Measurements from ENCODE around the gene NAALADL2.

DNA sequence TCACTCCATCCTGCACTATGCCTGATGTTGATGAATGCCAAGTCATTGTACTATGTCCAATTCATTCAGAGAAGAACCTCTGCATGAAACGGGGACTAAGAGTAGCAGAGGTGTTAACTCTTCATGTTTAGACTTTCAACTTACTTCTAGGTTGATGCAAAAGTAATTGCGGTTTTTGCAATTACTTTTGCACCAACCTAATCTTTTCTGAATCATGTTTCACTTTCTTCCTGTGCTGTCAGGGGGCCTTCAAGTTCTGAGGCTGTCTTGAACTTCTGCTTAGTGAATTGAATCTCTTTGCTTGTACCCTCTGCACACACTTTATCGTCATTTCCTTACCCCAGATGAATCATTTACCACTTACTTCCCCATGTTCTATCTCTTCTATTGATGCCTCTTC is 636.2 kb downstream of the NAALADL2 start:
- TF ChIP-seq, protein P1, sequence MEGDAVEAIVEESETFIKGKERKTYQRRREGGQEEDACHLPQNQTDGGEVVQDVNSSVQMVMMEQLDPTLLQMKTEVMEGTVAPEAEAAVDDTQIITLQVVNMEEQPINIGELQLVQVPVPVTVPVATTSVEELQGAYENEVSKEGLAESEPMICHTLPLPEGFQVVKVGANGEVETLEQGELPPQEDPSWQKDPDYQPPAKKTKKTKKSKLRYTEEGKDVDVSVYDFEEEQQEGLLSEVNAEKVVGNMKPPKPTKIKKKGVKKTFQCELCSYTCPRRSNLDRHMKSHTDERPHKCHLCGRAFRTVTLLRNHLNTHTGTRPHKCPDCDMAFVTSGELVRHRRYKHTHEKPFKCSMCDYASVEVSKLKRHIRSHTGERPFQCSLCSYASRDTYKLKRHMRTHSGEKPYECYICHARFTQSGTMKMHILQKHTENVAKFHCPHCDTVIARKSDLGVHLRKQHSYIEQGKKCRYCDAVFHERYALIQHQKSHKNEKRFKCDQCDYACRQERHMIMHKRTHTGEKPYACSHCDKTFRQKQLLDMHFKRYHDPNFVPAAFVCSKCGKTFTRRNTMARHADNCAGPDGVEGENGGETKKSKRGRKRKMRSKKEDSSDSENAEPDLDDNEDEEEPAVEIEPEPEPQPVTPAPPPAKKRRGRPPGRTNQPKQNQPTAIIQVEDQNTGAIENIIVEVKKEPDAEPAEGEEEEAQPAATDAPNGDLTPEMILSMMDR (conservative IDR thresholded peaks at IDR 0.05): no peak
- TF ChIP-seq ZFX (IDR thresholded peaks at IDR 0.05): no peak
